Body of pancreas (tissue), 4 donors: ENCODE results near the gene USP9X. TPM values are rescaled to one million over a fixed set of nuclear protein-coding genes. Genes with fewer than 3 reads are reported as not detected.
"Not testable (repeated sequence)": the region's sequence is repeated elsewhere in the genome, so short reads cannot be mapped to it uniquely, and the experiment has no call there.

ENCODE experiments used
- ATAC-seq: fragments of 150-250 bp; one replicate; pipeline ENCODE4 v1.9.1; 2016
- DNase-seq, 4 donors: peaks; one replicate each; pipeline ENCODE4 v3.0.0-alpha.2; 2019
- H3K27ac ChIP-seq, 4 donors: fragments of 200-600 bp; sonication (generic); 1 replicate in 3 of 4; 2 replicates in 1 of 4; pipeline versions ENCODE4 v1.5.1 to v1.6.1; 2016 to 2019; ENCODE audit warnings: mild to moderate bottlenecking in 1 of 4, mixed read lengths in 1 of 4, moderate library complexity in 1 of 4
- H3K27me3 ChIP-seq, 2 donors: fragments of 200-600 bp; sonication (generic); one replicate each; pipeline ENCODE4 v1.6.0; 2016; ENCODE audit warnings: mild to moderate bottlenecking in 1 of 2
- H3K36me3 ChIP-seq, 2 donors: fragments of 200-600 bp; sonication (generic); replicated peaks in 1 of 2; 2 replicates each; pipeline ENCODE4 v1.5.1; 2016; ENCODE audit warnings: low read depth in 2 of 2; ENCODE audit not compliant: insufficient read depth in 1 of 2
- H3K4me1 ChIP-seq: fragments of 200-600 bp; sonication (generic); one replicate; pipeline ENCODE4 v1.6.0; 2016
- H3K4me3 ChIP-seq, 2 donors: fragments of 200-600 bp; sonication (generic); 1 replicate in 1 of 2; 2 replicates in 1 of 2; pipeline ENCODE4 v1.5.1; 2016 to 2019
- H3K9me3 ChIP-seq, 3 donors: fragments of 200-600 bp; sonication (generic); 1 replicate in 2 of 3; 2 replicates in 1 of 3; pipeline ENCODE4 v1.5.1; 2016
- POLR2A ChIP-seq, 3 donors: fragments of 450-650 bp; IDR thresholded peaks; one replicate each; pipeline ENCODE4 v1.6.1; 2016; ENCODE audit warnings: antibody characterized with exemption in 3 of 3, mild to moderate bottlenecking in 2 of 3
- WGBS, 2 donors: methylation state at CpG; one replicate each; pipeline ENCODE4 v1.1.5; 2017; 5-methylcytosine and 5-hydroxymethylcytosine counted together
- intact Hi-C: fragments of 100-400 bp; cut with DNase I; formaldehyde crosslinking; loops from one replicate; pipeline ENCODE4 v1.15.1; 2023
- total RNA-seq, 2 donors: library from RNA; depleted of rRNA; stranded (reverse); fragments of >200 nt; gene quantifications; one replicate each; pipeline ENCODE4 v1.1.0, GENCODE V29; 2016
- TF ChIP-seq, protein P1 (sequence below), 7 experiments: fragments of 450-650 bp in 4 of 7; fragments of 200-600 bp in 3 of 7; sonication (generic) in 3 of 7; IDR thresholded peaks; one replicate each; pipeline ENCODE4 v1.5.1; 2016 to 2019; ENCODE audit warnings: antibody characterized with exemption in 7 of 7

USP9X gene
- total RNA-seq, 2 donors from 2014 or later, result 51.1 to 58.4 TPM

DNA sequence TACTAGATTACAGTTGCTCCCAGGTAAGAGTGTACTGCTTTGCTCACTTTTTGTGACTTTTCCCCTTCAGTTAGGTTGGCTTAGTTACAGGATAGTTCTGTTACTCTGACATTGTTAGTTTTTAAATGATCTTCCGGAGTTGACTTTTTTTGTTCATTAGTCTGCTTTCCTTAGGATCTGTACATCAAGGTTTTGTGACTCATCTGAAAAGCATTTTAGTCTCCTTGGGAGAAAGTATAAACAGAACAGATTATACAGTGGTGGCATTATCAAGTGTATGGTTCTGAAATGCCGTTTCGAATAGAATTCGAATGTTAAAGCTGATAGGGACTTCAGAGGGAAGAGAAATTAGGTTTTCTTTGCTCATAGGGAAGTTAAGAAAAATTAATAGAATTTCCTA is 63.3 kb downstream of the USP9X start:
- H3K27me3 ChIP-seq, result no peaks in the 10 kb centered on the region
- no peaks in the 10 kb centered on the region for H3K36me3 ChIP-seq
- H3K4me3 ChIP-seq, result no peak overlapping the region
- TF ChIP-seq, protein P1, sequence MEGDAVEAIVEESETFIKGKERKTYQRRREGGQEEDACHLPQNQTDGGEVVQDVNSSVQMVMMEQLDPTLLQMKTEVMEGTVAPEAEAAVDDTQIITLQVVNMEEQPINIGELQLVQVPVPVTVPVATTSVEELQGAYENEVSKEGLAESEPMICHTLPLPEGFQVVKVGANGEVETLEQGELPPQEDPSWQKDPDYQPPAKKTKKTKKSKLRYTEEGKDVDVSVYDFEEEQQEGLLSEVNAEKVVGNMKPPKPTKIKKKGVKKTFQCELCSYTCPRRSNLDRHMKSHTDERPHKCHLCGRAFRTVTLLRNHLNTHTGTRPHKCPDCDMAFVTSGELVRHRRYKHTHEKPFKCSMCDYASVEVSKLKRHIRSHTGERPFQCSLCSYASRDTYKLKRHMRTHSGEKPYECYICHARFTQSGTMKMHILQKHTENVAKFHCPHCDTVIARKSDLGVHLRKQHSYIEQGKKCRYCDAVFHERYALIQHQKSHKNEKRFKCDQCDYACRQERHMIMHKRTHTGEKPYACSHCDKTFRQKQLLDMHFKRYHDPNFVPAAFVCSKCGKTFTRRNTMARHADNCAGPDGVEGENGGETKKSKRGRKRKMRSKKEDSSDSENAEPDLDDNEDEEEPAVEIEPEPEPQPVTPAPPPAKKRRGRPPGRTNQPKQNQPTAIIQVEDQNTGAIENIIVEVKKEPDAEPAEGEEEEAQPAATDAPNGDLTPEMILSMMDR (IDR thresholded peaks at IDR 0.05), result no peak
- no peak for ATAC-seq
- intact Hi-C loops, result loop anchor here (10.0 kb wide), 1 partner anchor 56 kb away; no protein-coding TSS in a partner anchor
- no peaks in the 10 kb centered on the region for H3K9me3 ChIP-seq
- no peak for DNase-seq
- WGBS, 2 donors, result 48 to 72% methylated on average over 4 of the region's 4 CpGs
- H3K4me1 ChIP-seq, result peaks cover 4% of the 10 kb centered on the region
- no peak overlapping the region for H3K27ac ChIP-seq

DNA sequence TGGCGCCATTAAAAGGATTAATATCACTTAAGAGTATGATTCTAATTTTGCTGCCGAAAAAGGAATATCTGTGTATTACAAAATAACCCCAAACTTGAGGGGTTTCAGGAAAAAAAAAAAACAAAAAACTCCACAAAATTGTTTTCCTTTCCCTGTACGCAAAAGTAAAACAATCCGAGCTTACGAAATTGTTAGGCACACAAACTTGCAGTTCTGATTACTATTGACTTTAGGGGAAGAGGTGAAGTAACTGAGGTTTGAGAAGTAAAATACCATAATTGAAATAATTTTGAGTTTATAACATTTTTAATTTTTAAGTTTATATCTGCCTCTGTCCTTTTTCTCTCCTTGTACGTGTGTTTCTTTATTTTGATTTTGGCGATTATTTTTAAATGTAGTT is 64.8 kb downstream of the USP9X start:
- no peaks in the 10 kb centered on the region for H3K36me3 ChIP-seq
- no peak overlapping the region for H3K27ac ChIP-seq
- H3K27me3 ChIP-seq, result no peaks in the 10 kb centered on the region
- H3K4me3 ChIP-seq, result no peak overlapping the region
- DNase-seq (no peak), ATAC-seq (no peak)
- peaks cover 4% of the 10 kb centered on the region for H3K4me1 ChIP-seq
- no peak for TF ChIP-seq POLR2A (IDR thresholded peaks at IDR 0.05)
- TF ChIP-seq, protein P1 (IDR thresholded peaks at IDR 0.05), result no peak
- WGBS, 2 donors, result 78 to 79% methylated on average over 7 of the region's 7 CpGs
- no peaks in the 10 kb centered on the region for H3K9me3 ChIP-seq
- intact Hi-C loops, result no loop called here

GRCh38 chrX:41151726-41152125 is 66.5 kb downstream of the USP9X start:
- WGBS, 2 donors, result 94 to 96% methylated on average over 10 to 12 of the region's 12 CpGs
- H3K27me3 ChIP-seq, ATAC-seq, intact Hi-C loops, DNase-seq, H3K4me1 ChIP-seq, H3K36me3 ChIP-seq, H3K27ac ChIP-seq, H3K9me3 ChIP-seq, H3K4me3 ChIP-seq: not testable (repeated sequence)

DNA sequence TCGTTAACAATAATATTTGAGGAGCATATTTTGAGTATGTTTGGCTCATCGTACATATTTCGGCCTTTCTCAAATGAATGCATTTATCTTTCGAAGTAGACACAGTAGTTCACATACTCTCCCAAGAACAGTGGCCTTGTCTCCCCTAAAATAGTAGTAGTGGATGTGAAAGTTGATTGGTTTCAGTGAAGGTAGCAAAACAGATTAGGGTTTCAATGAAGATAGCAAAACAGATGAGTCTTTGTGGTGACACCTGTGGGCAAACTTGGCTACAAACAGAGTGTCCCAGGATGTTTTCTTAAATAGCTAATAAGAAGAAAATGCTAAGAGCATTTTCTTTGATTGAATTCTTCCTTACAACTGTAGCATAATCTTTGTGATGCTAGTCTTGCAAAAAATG is 67.0 kb downstream of the USP9X start:
- ATAC-seq (no peak), DNase-seq (no peak)
- H3K27me3 ChIP-seq, result no peaks in the 10 kb centered on the region
- peaks cover 4% of the 10 kb centered on the region for H3K4me1 ChIP-seq
- no peaks in the 10 kb centered on the region for H3K9me3 ChIP-seq
- intact Hi-C loops, result no loop called here
- no peak overlapping the region for H3K27ac ChIP-seq
- no peak overlapping the region for H3K4me3 ChIP-seq
- no peak for TF ChIP-seq POLR2A (IDR thresholded peaks at IDR 0.05)
- TF ChIP-seq, protein P1 (IDR thresholded peaks at IDR 0.05), result no peak
- no peaks in the 10 kb centered on the region for H3K36me3 ChIP-seq
- 93 to 95% methylated on average over 4 of the region's 4 CpGs for WGBS, 2 donors

- ATAC-seq (no peak), DNase-seq (no peak)
- Histone ChIP-seq H3K9me3 (no peaks in the 10 kb centered on the region), H3K27me3 (no peaks in the 10 kb centered on the region), H3K4me3 (no peak overlapping the region), H3K36me3 (no peaks in the 10 kb centered on the region), H3K27ac (no peak overlapping the region), H3K4me1 (peaks cover 4% of the 10 kb centered on the region)
- intact Hi-C loops, result no loop called here
- 88 to 92% methylated on average over 2 of the region's 2 CpGs for WGBS, 2 donors
- no peak for TF ChIP-seq POLR2A (IDR thresholded peaks at IDR 0.05)
- TF ChIP-seq, protein P1 (IDR thresholded peaks at IDR 0.05), result no peak
These were observed 68.2 kb downstream of the USP9X start for GRCh38 chrX:41153448-41153847.
